DOHH2 (cell line): ENCODE results near the gene YTHDF2.

Experiments
- H3F3A ChIP-seq: fragments of 200-600 bp; sonication (generic), shearing (Covaris generic); 2 replicates; pipeline ENCODE4 v1.6.0; 2016; ENCODE audit warnings: antibody characterized with exemption, mild to moderate bottlenecking; ENCODE audit not compliant: control insufficient read depth, insufficient read depth
- H3K27ac ChIP-seq: fragments of 200-600 bp; sonication (generic); 2 replicates; pipeline ENCODE4 v1.5.1; 2014; ENCODE audit warnings: low read depth, mild to moderate bottlenecking, low read length, moderate library complexity
- H3K27me3 ChIP-seq: fragments of 200-600 bp; sonication (generic); 2 replicates; pipeline ENCODE4 v1.6.1; 2014; ENCODE audit warnings: mild to moderate bottlenecking, low read length, mixed read lengths; ENCODE audit not compliant: control insufficient read depth
- H3K36me3 ChIP-seq: fragments of 200-600 bp; sonication (generic); 2 replicates; pipeline ENCODE4 v1.6.1; 2014; ENCODE audit warnings: mild to moderate bottlenecking, low read length, moderate library complexity, mixed read lengths; ENCODE audit not compliant: control insufficient read depth
- H3K4me1 ChIP-seq: fragments of 200-600 bp; sonication (generic); 2 replicates; pipeline ENCODE4 v1.6.1; 2014; ENCODE audit warnings: mild to moderate bottlenecking, low read length, mixed read lengths; ENCODE audit not compliant: control insufficient read depth
- H3K4me2 ChIP-seq: fragments of 200-600 bp; sonication (generic); 2 replicates; pipeline ENCODE4 v1.6.0; 2014; ENCODE audit warnings: mild to moderate bottlenecking, low read length, moderate library complexity
- H3K4me3 ChIP-seq: fragments of 200-600 bp; sonication (generic); 2 replicates; pipeline ENCODE4 v1.5.1; 2014; ENCODE audit warnings: mild to moderate bottlenecking, low read length, mixed read lengths
- H3K79me2 ChIP-seq: fragments of 200-600 bp; sonication (generic); 2 replicates; pipeline ENCODE4 v1.6.1; 2014; ENCODE audit warnings: mild to moderate bottlenecking, low read length, mixed read lengths; ENCODE audit not compliant: control insufficient read depth
- H3K9me2 ChIP-seq: fragments of 200-600 bp; sonication (generic); replicated peaks from 2 replicates; pipeline ENCODE4 v1.6.1; 2014; ENCODE audit warnings: mild to moderate bottlenecking, low read length, mixed read lengths; ENCODE audit not compliant: control insufficient read depth
- H3K9me3 ChIP-seq: fragments of 200-600 bp; sonication (generic); 2 replicates; pipeline ENCODE4 v1.6.1; 2014; ENCODE audit warnings: antibody characterized with exemption, low read length, mixed read lengths; ENCODE audit not compliant: control insufficient read depth, insufficient read depth
- H4K20me1 ChIP-seq: fragments of 200-600 bp; sonication (generic); 2 replicates; pipeline ENCODE4 v1.6.0; 2014; ENCODE audit warnings: low read depth, mild to moderate bottlenecking, antibody characterized with exemption, low read length, moderate library complexity; ENCODE audit not compliant: control insufficient read depth, insufficient read depth
- EZH2phosphoT487 ChIP-seq: fragments of 200-600 bp; sonication (generic); IDR thresholded peaks from 2 replicates; pipeline ENCODE4 v1.6.1; 2017; ENCODE audit warnings: borderline replicate concordance, mild to moderate bottlenecking, antibody characterized with exemption, low read length, moderate library complexity, mixed read lengths
- TF ChIP-seq, protein P1 (sequence below): fragments of 200-600 bp; sonication (generic); IDR thresholded peaks from one replicate; pipeline ENCODE4 v1.5.1; 2014; ENCODE audit warnings: antibody characterized with exemption, mild to moderate bottlenecking, low read depth, low read length; ENCODE audit not compliant: poor library complexity, severe bottlenecking

The YTHDF2 gene

DNA sequence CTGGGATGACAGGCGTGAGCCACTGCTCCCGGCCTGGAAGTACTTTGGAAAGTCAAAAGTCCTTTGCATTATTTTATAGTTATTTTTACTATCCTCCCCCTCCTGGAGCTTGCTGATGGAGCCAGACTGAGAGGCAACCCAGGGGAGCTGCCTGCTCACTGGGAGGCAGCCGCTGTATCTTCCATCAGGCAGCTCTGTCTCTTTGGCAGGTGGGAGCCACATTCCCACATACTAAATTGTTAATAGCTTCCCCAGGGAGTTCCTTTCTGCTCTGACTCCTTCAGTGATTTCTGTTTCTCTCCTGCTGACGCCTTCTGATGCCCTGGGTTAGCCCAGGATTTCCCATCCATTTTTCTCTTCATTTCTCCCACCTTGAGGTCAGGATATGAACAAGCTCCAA lies 70.3 kb downstream of the YTHDF2 start:
- no peaks in the 10 kb centered on the region for H4K20me1 ChIP-seq
- H3K79me2 ChIP-seq, result no peaks in the 10 kb centered on the region
- TF ChIP-seq EZH2phosphoT487, result no peak
- TF ChIP-seq, protein P1, sequence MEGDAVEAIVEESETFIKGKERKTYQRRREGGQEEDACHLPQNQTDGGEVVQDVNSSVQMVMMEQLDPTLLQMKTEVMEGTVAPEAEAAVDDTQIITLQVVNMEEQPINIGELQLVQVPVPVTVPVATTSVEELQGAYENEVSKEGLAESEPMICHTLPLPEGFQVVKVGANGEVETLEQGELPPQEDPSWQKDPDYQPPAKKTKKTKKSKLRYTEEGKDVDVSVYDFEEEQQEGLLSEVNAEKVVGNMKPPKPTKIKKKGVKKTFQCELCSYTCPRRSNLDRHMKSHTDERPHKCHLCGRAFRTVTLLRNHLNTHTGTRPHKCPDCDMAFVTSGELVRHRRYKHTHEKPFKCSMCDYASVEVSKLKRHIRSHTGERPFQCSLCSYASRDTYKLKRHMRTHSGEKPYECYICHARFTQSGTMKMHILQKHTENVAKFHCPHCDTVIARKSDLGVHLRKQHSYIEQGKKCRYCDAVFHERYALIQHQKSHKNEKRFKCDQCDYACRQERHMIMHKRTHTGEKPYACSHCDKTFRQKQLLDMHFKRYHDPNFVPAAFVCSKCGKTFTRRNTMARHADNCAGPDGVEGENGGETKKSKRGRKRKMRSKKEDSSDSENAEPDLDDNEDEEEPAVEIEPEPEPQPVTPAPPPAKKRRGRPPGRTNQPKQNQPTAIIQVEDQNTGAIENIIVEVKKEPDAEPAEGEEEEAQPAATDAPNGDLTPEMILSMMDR, result no peak
- H3K27ac ChIP-seq, result no peak overlapping the region
- no peaks in the 10 kb centered on the region for H3K9me3 ChIP-seq
- no peaks in the 10 kb centered on the region for H3K9me2 ChIP-seq
- H3K4me1 ChIP-seq, result peaks cover 5% of the 10 kb centered on the region; the same call in 1 of the 2 replicates
- H3K4me3 ChIP-seq, result no peak overlapping the region
- no peak overlapping the region for H3K4me2 ChIP-seq
- H3K36me3 ChIP-seq, result no peaks in the 10 kb centered on the region
- peaks cover 16% of the 10 kb centered on the region for H3K27me3 ChIP-seq
- no peaks in the 10 kb centered on the region for H3F3A ChIP-seq

DNA sequence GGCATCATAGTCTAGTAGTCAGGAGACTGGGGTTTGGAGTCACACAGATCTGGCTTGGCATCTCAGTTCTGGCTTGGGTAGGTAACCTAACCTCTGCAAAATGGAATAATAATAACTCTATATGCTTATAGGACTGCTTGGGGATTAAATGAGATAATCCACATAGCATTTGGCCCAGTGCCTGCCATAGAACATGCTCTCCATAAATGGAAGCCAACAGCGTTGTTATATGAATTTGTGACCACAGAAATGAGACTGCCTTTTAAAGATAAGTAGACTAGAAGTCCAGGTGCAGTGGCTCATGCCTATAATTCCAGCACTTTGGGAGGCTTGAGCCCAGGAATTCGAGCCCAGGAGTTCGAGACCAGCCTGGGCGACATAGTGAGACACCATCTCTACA lies 71.2 kb downstream of the YTHDF2 start:
- no peaks in the 10 kb centered on the region for H4K20me1 ChIP-seq
- H3K79me2 ChIP-seq, result no peaks in the 10 kb centered on the region
- peaks cover 2% of the 10 kb centered on the region; the same call in 1 of the 2 replicates for H3K4me1 ChIP-seq
- TF ChIP-seq, protein P1, result no peak
- no peak for TF ChIP-seq EZH2phosphoT487
- H3K36me3 ChIP-seq, result no peaks in the 10 kb centered on the region
- H3K9me2 ChIP-seq, result no peaks in the 10 kb centered on the region
- H3F3A ChIP-seq, result no peaks in the 10 kb centered on the region
- no peaks in the 10 kb centered on the region for H3K9me3 ChIP-seq
- no peak overlapping the region for H3K4me2 ChIP-seq
- H3K27me3 ChIP-seq, result peaks cover 23% of the 10 kb centered on the region
- H3K27ac ChIP-seq, result no peak overlapping the region
- H3K4me3 ChIP-seq, result no peak overlapping the region

DNA sequence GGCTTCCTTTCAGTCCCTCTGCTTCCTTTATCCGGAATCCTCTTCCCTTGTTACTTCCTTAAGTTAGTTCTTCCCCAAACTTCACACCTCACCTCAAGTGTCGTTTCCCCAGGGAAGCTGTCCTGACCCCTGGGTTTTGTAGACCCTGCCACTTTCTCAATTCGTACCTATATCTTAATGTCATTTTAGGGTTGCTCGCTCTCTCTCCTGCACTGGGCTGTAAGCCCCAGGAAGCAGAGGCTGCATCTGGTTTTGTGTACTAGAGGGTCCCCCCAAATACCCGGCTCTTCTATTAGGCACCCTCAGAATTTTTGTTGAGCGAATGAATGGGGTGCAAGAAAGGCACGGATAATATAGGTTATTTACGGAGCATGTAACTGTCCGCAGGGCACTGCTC lies 74.6 kb downstream of the YTHDF2 start:
- no peak overlapping the region for H3K4me3 ChIP-seq
- peaks cover 41% of the 10 kb centered on the region for H3K27me3 ChIP-seq
- H3K27ac ChIP-seq, result no peak overlapping the region
- H3K9me2 ChIP-seq, result no peaks in the 10 kb centered on the region
- no peaks in the 10 kb centered on the region for H3F3A ChIP-seq
- no peaks in the 10 kb centered on the region for H4K20me1 ChIP-seq
- no peak overlapping the region for H3K4me2 ChIP-seq
- H3K79me2 ChIP-seq, result no peaks in the 10 kb centered on the region
- peaks cover 2% of the 10 kb centered on the region; the same call in 1 of the 2 replicates for H3K4me1 ChIP-seq
- no peak for TF ChIP-seq EZH2phosphoT487
- TF ChIP-seq, protein P1, result no peak
- no peaks in the 10 kb centered on the region for H3K9me3 ChIP-seq
- H3K36me3 ChIP-seq, result no peaks in the 10 kb centered on the region
